Mucosa of rectum (tissue), 2 donors: Measurements from ENCODE around the gene PMCH.

ENCODE experiments used
- H3K27ac ChIP-seq, 2 donors: one replicate each; pipeline ENCODE4 v1.7.0; 2013; ENCODE audit warnings: inconsistent platforms in 2 of 2, low read depth in 2 of 2, low read length in 2 of 2
- H3K27me3 ChIP-seq, 2 donors: one replicate each; pipeline ENCODE4 v1.7.0; 2013; ENCODE audit warnings: low read length in 2 of 2; ENCODE audit not compliant: control insufficient read depth in 2 of 2, insufficient read depth in 2 of 2
- H3K36me3 ChIP-seq, 2 donors: one replicate each; pipeline ENCODE4 v1.7.0; 2013; ENCODE audit warnings: low read length in 2 of 2; ENCODE audit not compliant: control insufficient read depth in 2 of 2, insufficient read depth in 2 of 2
- H3K4me1 ChIP-seq, 2 donors: one replicate each; pipeline ENCODE4 v1.7.0; 2013; ENCODE audit warnings: low read length in 2 of 2, mild to moderate bottlenecking in 1 of 2; ENCODE audit not compliant: control insufficient read depth in 2 of 2, insufficient read depth in 2 of 2
- H3K4me3 ChIP-seq, 2 donors: one replicate each; pipeline ENCODE4 v1.7.0; 2013; ENCODE audit warnings: low read length in 2 of 2
- H3K9ac ChIP-seq, 2 donors: one replicate each; pipeline ENCODE4 v1.7.0; 2013; ENCODE audit warnings: low read length in 2 of 2, low read depth in 1 of 2, mild to moderate bottlenecking in 1 of 2
- H3K9me3 ChIP-seq, 2 donors: one replicate each; pipeline ENCODE4 v1.7.0; 2013; ENCODE audit warnings: low read length in 2 of 2; ENCODE audit not compliant: control insufficient read depth in 2 of 2
- donor health status: healthy.
- donor health status: Normal muscosa, but diverticular disease.

The PMCH gene

GRCh38 chr12:102201436-102202061 lies 3.9 kb upstream of the PMCH start:
- H3K4me1 ChIP-seq: no peaks in the 10 kb centered on the region
- no peaks in the 10 kb centered on the region for H3K9me3 ChIP-seq
- no peak overlapping the region for H3K4me3 ChIP-seq
- no peak overlapping the region for H3K27ac ChIP-seq
- no peaks in the 10 kb centered on the region for H3K36me3 ChIP-seq
- no peaks in the 10 kb centered on the region for H3K27me3 ChIP-seq
- no peak overlapping the region for H3K9ac ChIP-seq

GRCh38 chr12:102195826-102196225 lies 1.8 kb downstream of the PMCH start:
- Histone ChIP-seq H3K9ac (no peak overlapping the region), H3K27ac (no peak overlapping the region), H3K27me3 (no peaks in the 10 kb centered on the region), H3K4me1 (no peaks in the 10 kb centered on the region), H3K4me3 (no peak overlapping the region), H3K9me3 (no peaks in the 10 kb centered on the region), H3K36me3 (no peaks in the 10 kb centered on the region)

GRCh38 chr12:102182635-102183034 lies 15.0 kb downstream of the PMCH start:
- Histone ChIP-seq H3K4me3 (no peak overlapping the region), H3K4me1 (no peaks in the 10 kb centered on the region), H3K9me3 (no peaks in the 10 kb centered on the region), H3K36me3 (no peaks in the 10 kb centered on the region), H3K27me3 (no peaks in the 10 kb centered on the region), H3K27ac (no peak overlapping the region), H3K9ac (no peak overlapping the region)

GRCh38 chr12:102174761-102175160 lies 22.9 kb downstream of the PMCH start:
- Histone ChIP-seq H3K4me3 (no peak overlapping the region), H3K27ac (no peak overlapping the region)

GRCh38 chr12:102174117-102174516 lies 23.5 kb downstream of the PMCH start:
- Histone ChIP-seq H3K4me3 (no peak overlapping the region), H3K9ac (no peak overlapping the region)

More at GRCh38 chr12:102174761-102175160, 22.9 kb downstream of the PMCH start:
- H3K27me3 ChIP-seq: no peaks in the 10 kb centered on the region
- H3K9ac ChIP-seq: no peak overlapping the region
- no peaks in the 10 kb centered on the region for H3K9me3 ChIP-seq
- no peaks in the 10 kb centered on the region for H3K36me3 ChIP-seq
- no peaks in the 10 kb centered on the region for H3K4me1 ChIP-seq

GRCh38 chr12:102172436-102172835 lies 25.2 kb downstream of the PMCH start:
- Histone ChIP-seq H3K27ac (no peak overlapping the region), H3K4me1 (no peaks in the 10 kb centered on the region), H3K4me3 (no peak overlapping the region), H3K9me3 (no peaks in the 10 kb centered on the region), H3K27me3 (no peaks in the 10 kb centered on the region), H3K36me3 (no peaks in the 10 kb centered on the region), H3K9ac (no peak overlapping the region)

More at GRCh38 chr12:102174117-102174516, 23.5 kb downstream of the PMCH start:
- H3K27me3 ChIP-seq: no peaks in the 10 kb centered on the region
- H3K27ac ChIP-seq: no peak overlapping the region
- no peaks in the 10 kb centered on the region for H3K9me3 ChIP-seq
- H3K4me1 ChIP-seq: no peaks in the 10 kb centered on the region
- no peaks in the 10 kb centered on the region for H3K36me3 ChIP-seq

GRCh38 chr12:102171951-102172350 lies 25.7 kb downstream of the PMCH start:
- H3K4me1 ChIP-seq: no peaks in the 10 kb centered on the region
- no peak overlapping the region for H3K9ac ChIP-seq
- H3K27ac ChIP-seq: no peak overlapping the region
- no peaks in the 10 kb centered on the region for H3K9me3 ChIP-seq
- H3K4me3 ChIP-seq: no peak overlapping the region
- H3K27me3 ChIP-seq: no peaks in the 10 kb centered on the region
- no peaks in the 10 kb centered on the region for H3K36me3 ChIP-seq

GRCh38 chr12:102169922-102170621 lies 27.6 kb downstream of the PMCH start:
- H3K27ac ChIP-seq: no peak overlapping the region
- no peaks in the 10 kb centered on the region for H3K4me1 ChIP-seq
- no peaks in the 10 kb centered on the region for H3K36me3 ChIP-seq
- no peaks in the 10 kb centered on the region for H3K27me3 ChIP-seq
- H3K4me3 ChIP-seq: no peak overlapping the region
- no peaks in the 10 kb centered on the region for H3K9me3 ChIP-seq
- no peak overlapping the region for H3K9ac ChIP-seq

GRCh38 chr12:102167821-102168604 lies 29.6 kb downstream of the PMCH start:
- no peak overlapping the region for H3K27ac ChIP-seq
- H3K9ac ChIP-seq: no peak overlapping the region
- no peaks in the 10 kb centered on the region for H3K27me3 ChIP-seq
- no peaks in the 10 kb centered on the region for H3K36me3 ChIP-seq
- H3K4me3 ChIP-seq: no peak overlapping the region
- no peaks in the 10 kb centered on the region for H3K4me1 ChIP-seq
- no peaks in the 10 kb centered on the region for H3K9me3 ChIP-seq

- H3K9me3 ChIP-seq: no peaks in the 10 kb centered on the region
- no peaks in the 10 kb centered on the region for H3K36me3 ChIP-seq
- no peaks in the 10 kb centered on the region for H3K4me1 ChIP-seq
- H3K4me3 ChIP-seq: no peak overlapping the region
- no peak overlapping the region for H3K27ac ChIP-seq
- no peaks in the 10 kb centered on the region for H3K27me3 ChIP-seq
- H3K9ac ChIP-seq: no peak overlapping the region
These were observed 34.2 kb downstream of the PMCH start for GRCh38 chr12:102163383-102163782.
